K562 treated with DMSO at 1 percent for 4 hours (cell line): ENCODE measurements around the gene SMIM12. TPM values are rescaled to one million over a fixed set of nuclear protein-coding genes. Genes with fewer than 3 reads are reported as not detected.

Source experiments
- total RNA-seq: library from RNA; unstranded; fragments of 300-600 nt; gene quantifications from 2 replicates; pipeline ENCODE4 v1.2.3, GENCODE V29; 2022; ENCODE audit not compliant: insufficient read depth

SMIM12 gene, protein sequence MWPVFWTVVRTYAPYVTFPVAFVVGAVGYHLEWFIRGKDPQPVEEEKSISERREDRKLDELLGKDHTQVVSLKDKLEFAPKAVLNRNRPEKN
- 34.0 and 36.5 TPM in 2 replicates for total RNA-seq

DNA sequence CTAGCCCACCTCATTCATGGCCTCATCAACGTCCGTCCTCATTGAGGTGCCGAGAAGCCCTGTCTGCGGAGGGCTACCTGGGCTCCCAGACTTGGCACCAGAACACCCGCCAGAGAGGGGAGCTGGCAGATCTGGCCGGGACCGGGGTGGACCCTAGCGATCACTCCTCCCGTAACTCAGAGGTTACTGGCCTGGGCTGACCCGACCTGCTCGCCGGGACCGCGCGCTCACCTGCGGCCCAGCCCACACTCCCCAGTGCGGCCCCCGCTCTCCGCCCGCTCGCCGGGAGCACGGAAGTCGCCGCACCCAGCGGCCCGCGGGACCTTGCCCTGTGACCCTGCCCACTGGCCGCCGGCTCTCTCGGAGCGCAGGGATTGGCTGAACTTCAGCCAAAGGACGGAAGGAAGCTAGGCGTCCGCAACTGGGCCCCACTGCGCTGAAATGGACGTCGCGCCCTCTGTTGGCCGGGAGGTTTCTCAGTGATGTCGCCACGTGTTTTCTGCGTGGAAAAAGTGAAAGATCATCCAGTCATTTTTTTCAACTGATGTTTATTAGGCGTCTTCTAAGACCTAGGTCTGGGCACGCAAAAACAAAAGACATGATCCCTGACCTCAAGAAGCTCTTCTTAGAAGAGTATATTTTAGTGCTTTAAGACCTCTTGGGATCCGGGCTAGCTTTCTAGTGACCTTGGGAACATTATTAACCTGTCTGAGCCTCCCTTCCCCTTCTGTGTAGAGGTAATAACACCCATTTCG is at the start of gene SMIM12:
Gene SMIM12, minus strand, starts transcription at position 304 of the 755 bp plus-strand sequence. CDS start 3,772 bp downstream, outside the sequence.

Other genes starting within 250 kb of the SMIM12 start
- not detected in 2 replicates for gene GJB5, start 104.7 kb downstream of the SMIM12 start, total RNA-seq
- not detected in 2 replicates for gene GJB4, start 100.0 kb downstream of the SMIM12 start, total RNA-seq
- not detected in 2 replicates for gene GJB3, start 78.5 kb downstream of the SMIM12 start, total RNA-seq
- not detected in 2 replicates for gene GJA4, start 66.8 kb downstream of the SMIM12 start, total RNA-seq
- not detected in 2 replicates for gene DLGAP3, start 69.9 kb upstream of the SMIM12 start, total RNA-seq
- gene TMEM35B, start 125.6 kb upstream of the SMIM12 start, total RNA-seq, result 17.2 and 20.1 TPM in 2 replicates
- gene ZMYM6, start 172.2 kb upstream of the SMIM12 start, total RNA-seq, result 3.7 and 5.9 TPM in 2 replicates
- 5.6 and 5.7 TPM in 2 replicates for gene ZMYM1, start 219.6 kb upstream of the SMIM12 start, total RNA-seq